A673 (cell line): ENCODE measurements around the gene TTLL11. TPM values are rescaled to one million over a fixed set of nuclear protein-coding genes. Genes with fewer than 3 reads are reported as not detected.
"Not testable (repeated sequence)": the region's sequence is repeated elsewhere in the genome, so short reads cannot be mapped to it uniquely, and the experiment has no call there.

Source experiments
- BruUV-seq: library from RNA; stranded (reverse); fragments of 400-500 nt; replicated peaks from 2 replicates; lab custom pipeline; 2021; lab: Mats Ljungman, UMichigan
- CTCF ChIA-PET: fragments of 300-600 bp; sonication (Branson Sonifier 250); formaldehyde crosslinking; loops from one replicate; lab custom pipeline; 2022; ENCODE audit warnings: antibody characterized with exemption; lab: Charles Lee
- POLR2A ChIA-PET: fragments of 300-600 bp; sonication (Branson Sonifier 250); formaldehyde crosslinking; loops from one replicate; lab custom pipeline; 2022; ENCODE audit warnings: antibody characterized with exemption; ENCODE audit not compliant: low non-redundant PET; lab: Charles Lee
- DNase-seq: peaks from one replicate; pipeline ENCODE4 v3.0.0-alpha.2; 2015; ENCODE audit warnings: low spot score
- H3K27ac ChIP-seq: fragments of 200-600 bp; sonication (generic); 2 replicates; pipeline ENCODE4 v1.5.1; 2016; ENCODE audit warnings: mixed run types, low read depth, mild to moderate bottlenecking, mixed read lengths, antibody characterized with exemption, low read length; ENCODE audit not compliant: poor library complexity, severe bottlenecking
- H3K27me3 ChIP-seq: fragments of 200-600 bp; sonication (generic); replicated peaks from 2 replicates; pipeline ENCODE4 v1.6.1; 2017; ENCODE audit warnings: mixed run types, low read depth, mild to moderate bottlenecking, mixed read lengths, antibody characterized with exemption, low read length; ENCODE audit not compliant: insufficient read depth, poor library complexity
- H3K36me3 ChIP-seq: fragments of 200-600 bp; sonication (generic); 2 replicates; pipeline ENCODE4 v1.6.1; 2016; ENCODE audit warnings: mixed run types, mild to moderate bottlenecking, mixed read lengths, antibody characterized with exemption, low read length; ENCODE audit not compliant: insufficient read depth, poor library complexity, severe bottlenecking
- H3K4me1 ChIP-seq: fragments of 200-600 bp; sonication (generic); 2 replicates; pipeline ENCODE4 v1.6.1; 2017; ENCODE audit warnings: mixed run types, mild to moderate bottlenecking, mixed read lengths, antibody characterized with exemption, low read length; ENCODE audit not compliant: insufficient read depth, poor library complexity, severe bottlenecking
- H3K4me3 ChIP-seq: fragments of 200-600 bp; sonication (generic); 2 replicates; pipeline ENCODE4 v1.5.1; 2016; ENCODE audit warnings: low read depth, mixed run types, mild to moderate bottlenecking, mixed read lengths, low read length; ENCODE audit not compliant: poor library complexity, severe bottlenecking
- H3K9me3 ChIP-seq: fragments of 200-600 bp; sonication (generic); 2 replicates; pipeline ENCODE4 v1.6.1; 2016; ENCODE audit warnings: mixed run types, low read depth, mild to moderate bottlenecking, mixed read lengths, antibody characterized with exemption, low read length; ENCODE audit not compliant: poor library complexity, severe bottlenecking
- EZH2 ChIP-seq: fragments of 200-600 bp; sonication (generic); IDR thresholded peaks from 2 replicates; pipeline ENCODE4 v1.6.1; 2017; ENCODE audit warnings: borderline replicate concordance, low read depth, mild to moderate bottlenecking, mixed read lengths, antibody characterized with exemption, low read length; ENCODE audit not compliant: poor library complexity, severe bottlenecking
- intact Hi-C: fragments of 100-400 bp; cut with micrococcal nuclease; formaldehyde crosslinking; loops from one replicate; pipeline ENCODE4 v1.10.0; 2022; ENCODE audit not compliant: unreplicated experiment
- total RNA-seq: library from RNA; stranded (reverse); gene quantifications from 2 replicates; pipeline ENCODE4 v1.2.3, GENCODE V29; 2021
- TF ChIP-seq, protein P1 (sequence below): fragments of 300-800, 200-600 bp; sonication (generic); conservative IDR thresholded peaks from 2 replicates; pipeline ENCODE4 v1.5.1; 2017; ENCODE audit warnings: low read depth, mild to moderate bottlenecking, antibody characterized with exemption, low read length, moderate library complexity, mixed read lengths

The TTLL11 gene
- total RNA-seq, 1 experiment from 2014 or later = 3.0 TPM

GRCh38 chr9:122118343-122119165 lies 25.4 kb upstream of the TTLL11 start:
- H3K4me1 ChIP-seq = no peaks in the 10 kb centered on the region
- intact Hi-C loops = no loop called here
- no peak overlapping the region for H3K27ac ChIP-seq
- TF ChIP-seq EZH2 = no peak
- TF ChIP-seq, protein P1, sequence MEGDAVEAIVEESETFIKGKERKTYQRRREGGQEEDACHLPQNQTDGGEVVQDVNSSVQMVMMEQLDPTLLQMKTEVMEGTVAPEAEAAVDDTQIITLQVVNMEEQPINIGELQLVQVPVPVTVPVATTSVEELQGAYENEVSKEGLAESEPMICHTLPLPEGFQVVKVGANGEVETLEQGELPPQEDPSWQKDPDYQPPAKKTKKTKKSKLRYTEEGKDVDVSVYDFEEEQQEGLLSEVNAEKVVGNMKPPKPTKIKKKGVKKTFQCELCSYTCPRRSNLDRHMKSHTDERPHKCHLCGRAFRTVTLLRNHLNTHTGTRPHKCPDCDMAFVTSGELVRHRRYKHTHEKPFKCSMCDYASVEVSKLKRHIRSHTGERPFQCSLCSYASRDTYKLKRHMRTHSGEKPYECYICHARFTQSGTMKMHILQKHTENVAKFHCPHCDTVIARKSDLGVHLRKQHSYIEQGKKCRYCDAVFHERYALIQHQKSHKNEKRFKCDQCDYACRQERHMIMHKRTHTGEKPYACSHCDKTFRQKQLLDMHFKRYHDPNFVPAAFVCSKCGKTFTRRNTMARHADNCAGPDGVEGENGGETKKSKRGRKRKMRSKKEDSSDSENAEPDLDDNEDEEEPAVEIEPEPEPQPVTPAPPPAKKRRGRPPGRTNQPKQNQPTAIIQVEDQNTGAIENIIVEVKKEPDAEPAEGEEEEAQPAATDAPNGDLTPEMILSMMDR = no peak
- POLR2A ChIA-PET = no interaction called here
- no peak overlapping the region for H3K4me3 ChIP-seq
- BruUV-seq = no TSS peak
- DNase-seq = no peak
- H3K9me3 ChIP-seq = no peaks in the 10 kb centered on the region
- CTCF ChIA-PET = interaction anchor here (0.5 kb wide), 1 partner anchor 581 kb away, joined by 4 read pairs; no protein-coding TSS in a partner anchor
- no peaks in the 10 kb centered on the region for H3K36me3 ChIP-seq
- no peaks in the 10 kb centered on the region for H3K27me3 ChIP-seq

DNA sequence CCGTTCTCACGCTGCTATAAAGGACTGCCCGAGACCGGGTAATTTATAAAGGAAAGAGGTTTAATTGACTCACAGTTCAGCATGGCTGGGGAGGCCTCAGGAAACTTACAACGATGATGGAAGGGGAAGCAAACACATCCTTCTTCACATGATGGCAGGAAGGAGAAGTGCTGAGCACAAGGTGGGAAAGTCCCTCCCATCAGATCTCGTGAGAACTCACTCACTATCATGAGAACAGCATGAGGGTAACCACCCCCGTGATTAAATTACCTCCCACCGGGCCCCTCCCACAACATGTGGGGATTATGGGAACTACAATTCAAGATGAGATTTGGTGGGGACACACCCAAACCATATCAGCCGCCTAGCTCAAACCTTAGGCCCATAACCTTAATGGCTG lies 24.1 kb upstream of the TTLL11 start:
- DNase-seq, H3K36me3 ChIP-seq, POLR2A ChIA-PET, H3K4me1 ChIP-seq, H3K9me3 ChIP-seq, H3K27ac ChIP-seq, H3K27me3 ChIP-seq, intact Hi-C loops, H3K4me3 ChIP-seq, BruUV-seq: not testable (repeated sequence)
- CTCF ChIA-PET = interaction anchor here (1.2 kb wide), 1 partner anchor 18 kb away, joined by 3 read pairs; no protein-coding TSS in a partner anchor

DNA sequence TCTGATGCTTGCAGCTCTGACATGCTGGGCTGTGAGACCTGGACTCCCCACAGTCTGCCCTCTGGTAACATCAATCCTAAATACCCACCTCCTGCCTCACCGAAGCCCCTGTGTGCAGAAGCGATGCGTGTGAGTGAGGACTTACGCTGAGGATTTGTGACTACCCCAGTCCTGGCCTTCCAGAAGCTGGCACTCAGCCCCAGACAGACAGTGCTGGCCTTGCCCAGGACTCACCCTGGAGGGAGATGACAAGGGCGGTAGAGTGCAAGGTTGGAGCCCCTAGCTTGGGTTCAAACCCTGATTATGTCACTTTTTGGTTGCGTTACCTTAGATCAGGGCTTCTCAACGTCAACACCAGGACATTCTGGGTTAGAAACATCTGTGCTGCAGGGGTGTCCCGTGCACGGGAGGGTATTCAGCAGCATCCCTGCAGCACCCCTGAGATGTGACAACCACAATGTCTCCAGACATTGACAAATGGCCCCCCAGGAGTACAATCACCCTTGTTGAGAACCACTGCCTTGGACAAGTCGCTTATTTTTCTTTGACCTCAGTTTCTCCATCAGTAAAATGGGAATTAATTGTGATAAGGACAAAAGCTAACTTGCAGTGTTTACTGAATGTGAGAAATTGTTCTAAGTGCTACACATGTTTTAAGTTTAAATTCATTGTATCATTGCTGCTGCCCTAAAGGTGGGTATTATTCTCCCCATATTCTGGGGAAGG lies 23.5 kb upstream of the TTLL11 start:
- Histone ChIP-seq H3K36me3 (no peaks in the 10 kb centered on the region), H3K27ac (no peak overlapping the region), H3K4me1 (no peaks in the 10 kb centered on the region), H3K27me3 (no peaks in the 10 kb centered on the region), H3K9me3 (no peaks in the 10 kb centered on the region), H3K4me3 (no peak overlapping the region)
- ChIA-PET POLR2A (no interaction called here), CTCF (interaction anchor here (1.2 kb wide), 1 partner anchor 18 kb away, joined by 3 read pairs; no protein-coding TSS in a partner anchor)
- intact Hi-C loops = no loop called here
- no peak for TF ChIP-seq EZH2
- TF ChIP-seq, protein P1 = no peak
- no TSS peak for BruUV-seq
- no peak for DNase-seq
